GM12872 (cell line): ENCODE measurements around the gene WDR18.

Source experiments
- TF ChIP-seq, protein P1 (sequence below): IDR thresholded peaks from 3 replicates; pipeline ENCODE4 v1.5.1; 2011; ENCODE audit warnings: low read depth, mild to moderate bottlenecking, low read length, moderate library complexity; ENCODE audit not compliant: insufficient read depth

The WDR18 gene

DNA sequence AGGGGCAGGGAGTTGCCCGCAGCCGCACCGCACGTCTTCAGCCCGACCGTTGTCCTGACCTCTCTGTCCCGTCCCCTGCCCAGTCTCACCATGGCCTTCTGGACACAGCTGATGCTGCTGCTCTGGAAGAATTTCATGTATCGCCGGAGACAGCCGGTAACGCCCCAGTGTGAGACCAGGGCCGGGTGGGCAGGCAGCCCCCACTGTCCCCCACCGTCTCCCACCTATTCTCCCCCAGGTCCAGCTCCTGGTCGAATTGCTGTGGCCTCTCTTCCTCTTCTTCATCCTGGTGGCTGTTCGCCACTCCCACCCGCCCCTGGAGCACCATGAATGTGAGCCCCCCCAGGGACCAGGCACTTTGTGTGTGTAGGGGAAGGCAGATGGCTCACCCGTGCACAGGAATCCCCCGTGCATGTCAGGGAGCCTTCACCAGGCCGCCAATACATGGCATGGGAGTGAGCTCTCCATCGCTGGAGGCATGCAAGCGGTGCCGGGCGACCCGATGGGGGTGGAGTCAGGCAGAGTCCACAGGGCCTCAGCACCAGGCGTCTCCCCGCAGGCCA, 57.2 kb downstream of the WDR18 start:
- TF ChIP-seq, protein P1, sequence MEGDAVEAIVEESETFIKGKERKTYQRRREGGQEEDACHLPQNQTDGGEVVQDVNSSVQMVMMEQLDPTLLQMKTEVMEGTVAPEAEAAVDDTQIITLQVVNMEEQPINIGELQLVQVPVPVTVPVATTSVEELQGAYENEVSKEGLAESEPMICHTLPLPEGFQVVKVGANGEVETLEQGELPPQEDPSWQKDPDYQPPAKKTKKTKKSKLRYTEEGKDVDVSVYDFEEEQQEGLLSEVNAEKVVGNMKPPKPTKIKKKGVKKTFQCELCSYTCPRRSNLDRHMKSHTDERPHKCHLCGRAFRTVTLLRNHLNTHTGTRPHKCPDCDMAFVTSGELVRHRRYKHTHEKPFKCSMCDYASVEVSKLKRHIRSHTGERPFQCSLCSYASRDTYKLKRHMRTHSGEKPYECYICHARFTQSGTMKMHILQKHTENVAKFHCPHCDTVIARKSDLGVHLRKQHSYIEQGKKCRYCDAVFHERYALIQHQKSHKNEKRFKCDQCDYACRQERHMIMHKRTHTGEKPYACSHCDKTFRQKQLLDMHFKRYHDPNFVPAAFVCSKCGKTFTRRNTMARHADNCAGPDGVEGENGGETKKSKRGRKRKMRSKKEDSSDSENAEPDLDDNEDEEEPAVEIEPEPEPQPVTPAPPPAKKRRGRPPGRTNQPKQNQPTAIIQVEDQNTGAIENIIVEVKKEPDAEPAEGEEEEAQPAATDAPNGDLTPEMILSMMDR: no peak

DNA sequence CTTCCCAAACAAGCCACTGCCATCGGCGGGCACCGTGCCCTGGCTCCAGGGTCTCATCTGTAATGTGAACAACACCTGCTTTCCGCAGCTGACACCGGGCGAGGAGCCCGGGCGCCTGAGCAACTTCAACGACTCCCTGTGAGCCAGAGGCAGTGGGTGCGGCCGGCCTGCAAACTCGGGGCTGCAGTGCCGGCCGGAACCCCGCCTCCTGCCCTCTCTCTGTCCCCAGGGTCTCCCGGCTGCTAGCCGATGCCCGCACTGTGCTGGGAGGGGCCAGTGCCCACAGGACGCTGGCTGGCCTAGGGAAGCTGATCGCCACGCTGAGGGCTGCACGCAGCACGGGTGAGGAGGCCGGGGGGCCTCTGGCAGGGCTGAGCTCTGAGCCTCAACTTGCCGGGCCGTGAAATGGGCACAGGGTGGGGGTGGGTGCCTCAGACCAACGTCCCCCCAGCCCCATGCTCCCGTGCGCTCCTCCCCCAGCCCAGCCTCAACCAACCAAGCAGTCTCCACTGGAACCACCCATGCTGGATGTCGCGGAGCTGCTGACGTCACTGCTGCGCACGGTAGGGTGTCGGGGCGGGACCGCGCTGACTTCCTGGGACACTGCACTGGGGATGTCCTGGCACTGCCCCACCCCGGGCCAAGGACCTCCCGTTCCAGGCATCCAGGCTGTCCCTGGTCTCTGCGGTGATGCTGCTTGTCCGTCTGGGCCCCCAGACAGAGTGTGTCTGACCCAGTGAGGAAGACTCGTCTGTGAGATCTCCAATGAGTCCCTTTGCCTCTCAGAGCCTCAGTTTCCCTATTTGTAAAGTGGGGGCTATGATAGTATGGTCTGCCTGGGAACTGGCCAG, 57.9 kb downstream of the WDR18 start:
- TF ChIP-seq, protein P1: no peak

DNA sequence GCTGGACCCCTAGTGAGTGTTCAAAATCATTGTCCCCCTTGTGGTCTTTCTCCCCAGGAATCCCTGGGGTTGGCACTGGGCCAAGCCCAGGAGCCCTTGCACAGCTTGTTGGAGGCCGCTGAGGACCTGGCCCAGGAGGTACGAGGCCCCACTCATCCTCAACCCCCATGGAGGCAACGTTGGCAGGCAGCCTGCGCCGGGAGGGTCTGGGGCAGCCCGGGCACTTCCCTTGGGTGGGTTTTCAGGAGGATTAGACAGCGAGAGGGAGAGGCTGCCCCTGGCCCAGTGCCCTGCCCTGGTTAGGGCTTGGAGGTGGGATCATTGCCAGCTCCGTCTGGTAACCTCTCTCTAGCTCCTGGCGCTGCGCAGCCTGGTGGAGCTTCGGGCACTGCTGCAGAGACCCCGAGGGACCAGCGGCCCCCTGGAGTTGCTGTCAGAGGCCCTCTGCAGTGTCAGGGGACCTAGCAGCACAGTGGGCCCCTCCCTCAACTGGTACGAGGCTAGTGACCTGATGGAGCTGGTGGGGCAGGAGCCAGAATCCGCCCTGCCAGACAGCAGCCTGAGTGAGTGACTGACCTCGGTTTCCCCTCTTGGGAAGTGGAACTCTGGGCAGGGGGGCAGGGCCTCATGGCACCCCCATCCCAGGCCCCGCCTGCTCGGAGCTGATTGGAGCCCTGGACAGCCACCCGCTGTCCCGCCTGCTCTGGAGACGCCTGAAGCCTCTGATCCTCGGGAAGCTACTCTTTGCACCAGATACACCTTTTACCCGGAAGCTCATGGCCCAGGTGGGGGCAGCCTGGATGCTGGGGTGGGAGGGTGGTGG, 58.8 kb downstream of the WDR18 start:
- TF ChIP-seq, protein P1: no peak
